HCEC 1CT (cell line): ENCODE results near the gene CEP85.

Experiments used
- DNase-seq: peaks from one replicate; pipeline ENCODE4 v3.0.0-alpha.2; 2017

CEP85 gene

DNA sequence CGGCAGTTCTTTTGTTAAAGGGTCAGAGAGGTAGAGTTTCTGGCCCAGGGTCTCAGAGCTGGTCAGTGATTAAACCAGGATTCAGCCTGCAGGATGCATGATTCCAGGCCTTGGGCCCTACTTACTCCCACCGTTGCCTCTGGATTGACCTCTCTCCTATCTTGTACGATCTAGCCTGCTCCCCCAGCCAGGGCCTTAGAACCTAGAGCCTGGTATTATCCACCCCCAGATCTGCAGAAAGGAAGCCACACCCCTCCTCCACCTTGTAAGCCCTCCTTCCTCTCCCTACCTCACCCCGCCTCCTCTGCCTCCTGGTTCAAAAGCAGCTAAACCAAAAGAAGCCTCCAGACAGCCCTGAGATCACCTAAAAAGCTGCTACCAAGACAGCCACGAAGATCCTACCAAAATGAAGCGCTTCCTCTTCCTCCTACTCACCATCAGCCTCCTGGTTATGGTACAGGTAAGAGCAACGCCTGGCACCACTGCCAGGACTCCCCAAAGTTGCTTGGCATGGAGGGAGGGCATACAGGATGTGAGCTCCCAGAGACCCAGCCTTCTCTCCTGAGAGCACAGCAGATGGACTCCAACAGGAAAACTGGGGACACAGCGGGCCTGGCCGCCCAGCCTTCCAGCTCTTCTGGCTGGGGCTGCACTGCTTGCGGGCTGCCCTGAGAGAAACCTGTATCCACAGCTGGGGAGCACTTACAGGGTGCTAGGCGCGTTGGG lies 83.8 kb downstream of the CEP85 start, which contains the start of gene CD52:
TSS of gene CD52 (plus strand) at position 347 of the 726 bp plus-strand sequence. CDS start at position 407, 60 bp downstream.
- DNase-seq = no peak

DNA sequence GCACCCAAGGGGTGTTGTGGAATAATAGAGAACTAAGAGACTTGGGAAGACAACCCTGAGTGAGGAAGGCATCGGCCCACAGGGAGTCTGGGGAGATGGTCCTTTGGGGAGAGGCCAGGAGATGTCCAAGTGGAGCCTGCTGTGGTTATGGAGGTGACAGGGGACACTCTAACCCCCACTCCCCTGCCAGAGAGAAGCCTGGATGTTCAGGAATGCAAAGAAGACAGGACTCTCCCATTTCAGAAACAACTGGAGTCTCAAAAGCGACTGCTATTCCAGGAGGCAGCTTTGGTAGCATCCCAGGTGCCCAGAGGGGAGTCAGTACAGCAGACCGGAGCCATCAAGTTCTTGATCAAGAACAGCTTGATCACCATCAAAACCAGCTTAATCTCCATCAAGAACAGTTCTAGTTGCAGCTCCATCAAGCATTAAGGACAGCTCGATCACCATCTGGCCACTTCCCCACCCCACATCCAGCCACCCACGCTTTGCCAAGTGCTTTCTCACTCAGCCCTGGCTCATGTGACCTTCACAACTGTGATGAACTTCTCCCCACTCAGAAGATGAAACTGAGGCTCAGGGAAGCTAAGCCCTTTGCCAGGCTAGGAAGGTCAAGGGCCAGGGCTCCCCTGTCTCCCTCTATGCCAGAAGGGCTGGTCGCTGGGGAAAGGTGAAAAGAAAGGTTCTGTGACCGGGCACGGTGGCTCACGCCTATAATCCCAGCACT lies 84.5 kb downstream of the CEP85 start:
- no peak for DNase-seq

DNA sequence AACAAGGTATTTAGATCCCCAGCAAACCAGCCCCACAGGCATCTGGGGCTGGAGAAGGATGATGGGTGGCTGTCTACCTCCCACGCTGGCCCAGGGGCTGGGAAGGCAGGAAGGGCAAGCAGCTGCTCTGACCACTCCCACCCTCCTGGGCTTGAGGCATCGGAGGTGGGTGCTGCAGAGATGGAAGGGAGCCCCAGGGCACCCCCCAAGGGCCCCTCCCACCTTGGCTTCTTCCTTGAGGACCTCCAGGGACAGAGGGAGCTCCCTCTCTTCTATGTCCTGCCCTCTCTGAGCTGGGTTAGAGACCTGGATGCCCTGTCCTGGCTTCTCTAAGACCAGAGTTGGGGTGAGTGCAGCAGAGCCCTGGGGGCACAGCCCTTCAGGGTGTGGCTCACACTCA lies 86.9 kb downstream of the CEP85 start:
- DNase-seq = no peak

DNA sequence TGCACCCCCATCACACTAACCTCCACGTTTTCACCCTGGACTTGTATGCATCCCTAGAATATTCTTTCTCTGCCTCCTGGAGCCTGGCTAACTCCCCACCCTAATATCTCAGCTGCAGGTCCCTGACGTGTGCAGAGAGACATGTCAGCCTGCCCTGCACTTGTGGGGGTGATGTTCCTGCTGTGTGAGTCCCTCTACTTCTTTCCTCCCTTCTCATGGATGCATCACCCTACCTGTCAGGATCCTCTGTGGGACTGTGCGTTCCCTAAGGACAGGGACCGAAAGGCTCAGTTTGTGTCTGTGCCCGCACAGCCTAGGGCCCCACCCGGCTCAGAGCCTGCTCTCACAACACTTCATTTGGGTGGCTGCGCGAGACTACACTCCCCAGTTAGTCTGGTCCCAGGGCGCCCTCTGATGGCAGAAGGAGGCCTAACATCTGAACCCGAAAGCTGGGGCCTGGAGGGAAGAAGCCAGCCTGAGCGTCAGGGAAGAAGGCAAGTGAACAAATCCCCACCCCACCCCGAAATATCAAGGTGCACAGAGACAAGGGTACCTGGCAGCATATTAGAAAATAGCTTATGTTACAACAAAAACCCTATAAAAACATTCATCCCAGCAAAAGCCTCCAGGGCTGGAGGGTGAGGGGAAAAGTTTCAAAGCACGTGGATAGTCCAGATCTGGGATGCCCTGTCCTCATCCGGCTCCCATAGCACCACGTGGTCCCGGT lies 87.5 kb downstream of the CEP85 start:
- peak; percentile 71 for DNase-seq

DNA sequence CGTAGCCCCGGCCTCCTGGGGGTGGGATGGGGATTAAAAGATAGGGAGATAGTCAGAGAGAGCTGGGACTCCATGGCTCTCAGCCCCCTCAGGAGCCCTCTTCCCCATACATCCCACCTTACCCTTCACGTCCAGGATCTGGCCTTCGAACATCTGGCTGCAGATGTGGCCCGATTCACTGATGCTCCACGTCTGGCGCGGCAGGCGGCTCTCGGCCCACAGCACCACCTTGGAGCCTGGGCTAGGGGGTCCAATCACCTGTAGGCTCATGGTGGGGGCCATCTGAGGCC lies 88.0 kb downstream of the CEP85 start:
- DNase-seq = no peak

DNA sequence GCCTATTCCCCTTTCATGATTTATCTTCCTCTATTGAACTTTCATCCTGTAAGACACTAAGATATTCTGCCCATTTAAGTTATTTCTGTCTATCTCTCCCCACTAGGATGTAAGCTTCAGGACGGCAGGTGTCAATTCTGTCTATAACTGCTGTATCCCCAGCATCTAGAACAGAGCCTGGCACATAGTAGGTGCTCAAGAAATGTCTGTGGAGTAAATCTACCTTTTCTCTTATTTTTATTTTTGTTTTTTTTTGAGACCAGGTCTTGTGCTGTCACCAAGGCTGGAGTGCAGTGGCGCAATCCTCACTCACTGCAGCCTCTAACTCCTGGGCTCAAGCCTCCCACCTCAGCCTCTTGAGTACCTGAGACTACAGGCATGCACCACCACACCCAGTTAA lies 89.4 kb downstream of the CEP85 start:
- no peak for DNase-seq

DNA sequence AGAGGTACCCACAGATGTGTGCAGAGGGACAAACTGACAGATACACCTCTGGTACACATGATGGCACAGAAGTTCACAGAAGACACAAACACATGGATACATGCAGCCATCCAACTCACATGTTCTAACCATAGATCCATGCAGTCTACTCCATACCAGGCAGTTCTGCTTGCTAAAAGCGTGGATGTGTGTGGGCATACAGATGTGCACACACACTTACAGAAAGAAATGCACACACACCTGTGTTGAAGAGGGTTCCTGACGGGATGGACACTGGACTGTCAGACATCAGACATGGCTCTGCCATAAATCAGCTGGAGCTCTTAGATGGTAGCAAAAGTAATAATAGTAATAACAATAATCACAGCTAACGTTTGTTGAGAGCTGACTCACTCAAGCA lies 90.5 kb downstream of the CEP85 start:
- no peak for DNase-seq

DNA sequence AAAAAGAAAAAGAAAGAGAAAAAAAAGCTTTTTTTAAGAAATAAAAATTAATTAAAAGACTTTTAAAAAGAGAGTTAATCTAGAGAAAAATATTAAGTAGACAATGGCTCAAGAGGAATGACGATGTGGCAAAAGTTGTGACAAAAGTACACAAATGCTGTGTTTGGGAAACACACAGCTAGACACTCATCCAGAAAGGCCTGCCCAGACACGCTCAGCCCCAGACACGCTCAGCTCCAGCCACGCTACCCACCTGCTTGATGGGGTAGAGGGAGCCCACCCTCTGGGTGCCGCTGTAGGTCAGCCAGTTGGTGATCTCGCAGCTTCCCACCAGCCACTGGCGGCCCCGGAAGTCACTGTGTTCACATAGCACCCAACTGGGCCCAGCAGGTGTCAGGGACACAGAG lies 94.0 kb downstream of the CEP85 start:
- DNase-seq = no peak
